Measurements from ENCODE around the gene PAIP2.
"Not testable (repeated sequence)": the region's sequence is repeated elsewhere in the genome, so short reads cannot be mapped to it uniquely, and the experiment has no call there.

The PAIP2 gene

DNA sequence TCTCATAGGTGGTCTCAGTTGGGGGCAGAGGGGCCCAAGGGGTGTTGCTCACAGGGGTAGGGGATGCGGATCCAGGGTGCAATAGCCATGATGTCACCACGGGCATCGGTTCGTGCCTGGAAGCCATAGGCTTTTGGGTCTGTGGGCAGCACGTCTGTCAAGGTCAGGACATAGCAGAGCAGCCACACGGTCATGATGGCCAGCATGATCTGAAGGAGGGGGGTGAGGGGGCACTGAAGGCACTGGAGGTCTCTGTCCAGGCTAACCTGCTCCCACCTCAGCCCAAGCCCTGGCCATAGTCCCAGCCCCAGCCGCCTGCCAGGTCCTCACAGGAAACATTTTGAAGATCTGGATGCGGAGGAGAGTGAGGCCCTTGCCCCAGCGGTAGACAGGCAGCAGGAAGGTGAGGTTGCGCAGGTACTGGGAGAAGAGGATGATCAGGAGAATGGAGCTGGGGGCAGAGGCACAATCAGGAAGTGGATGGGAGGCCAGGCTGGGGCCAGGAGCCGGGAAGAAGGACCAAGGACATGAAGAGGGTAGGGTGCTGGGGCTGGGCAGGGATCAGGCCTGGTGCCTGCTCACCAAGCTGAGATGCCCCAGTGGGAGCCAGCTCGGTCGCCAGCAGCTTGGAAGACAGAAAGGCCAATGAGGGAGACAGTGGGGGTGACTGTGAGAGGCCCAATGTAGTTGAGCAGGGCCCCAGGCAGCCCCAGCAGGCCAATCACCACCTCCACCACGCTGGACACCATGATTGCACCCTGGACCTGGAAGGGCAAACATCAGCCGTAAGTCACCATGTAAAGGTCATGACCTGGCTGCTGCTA, 38.2 kb downstream of the PAIP2 start:
- no peaks in the 10 kb centered on the region for H3K9me3 Mint-ChIP-seq
- H3K36me3 Mint-ChIP-seq (ENCODE audit: low read depth): peaks cover 7% of the 10 kb centered on the region
- H3K4me3 Mint-ChIP-seq: no peak overlapping the region
- H3K27ac Mint-ChIP-seq: peak overlapping the region; percentile 50
- peaks cover 11% of the 10 kb centered on the region for H3K4me1 Mint-ChIP-seq (ENCODE audit: low read depth)
- no peaks in the 10 kb centered on the region for H3K27me3 Mint-ChIP-seq (ENCODE audit: low read depth)

DNA sequence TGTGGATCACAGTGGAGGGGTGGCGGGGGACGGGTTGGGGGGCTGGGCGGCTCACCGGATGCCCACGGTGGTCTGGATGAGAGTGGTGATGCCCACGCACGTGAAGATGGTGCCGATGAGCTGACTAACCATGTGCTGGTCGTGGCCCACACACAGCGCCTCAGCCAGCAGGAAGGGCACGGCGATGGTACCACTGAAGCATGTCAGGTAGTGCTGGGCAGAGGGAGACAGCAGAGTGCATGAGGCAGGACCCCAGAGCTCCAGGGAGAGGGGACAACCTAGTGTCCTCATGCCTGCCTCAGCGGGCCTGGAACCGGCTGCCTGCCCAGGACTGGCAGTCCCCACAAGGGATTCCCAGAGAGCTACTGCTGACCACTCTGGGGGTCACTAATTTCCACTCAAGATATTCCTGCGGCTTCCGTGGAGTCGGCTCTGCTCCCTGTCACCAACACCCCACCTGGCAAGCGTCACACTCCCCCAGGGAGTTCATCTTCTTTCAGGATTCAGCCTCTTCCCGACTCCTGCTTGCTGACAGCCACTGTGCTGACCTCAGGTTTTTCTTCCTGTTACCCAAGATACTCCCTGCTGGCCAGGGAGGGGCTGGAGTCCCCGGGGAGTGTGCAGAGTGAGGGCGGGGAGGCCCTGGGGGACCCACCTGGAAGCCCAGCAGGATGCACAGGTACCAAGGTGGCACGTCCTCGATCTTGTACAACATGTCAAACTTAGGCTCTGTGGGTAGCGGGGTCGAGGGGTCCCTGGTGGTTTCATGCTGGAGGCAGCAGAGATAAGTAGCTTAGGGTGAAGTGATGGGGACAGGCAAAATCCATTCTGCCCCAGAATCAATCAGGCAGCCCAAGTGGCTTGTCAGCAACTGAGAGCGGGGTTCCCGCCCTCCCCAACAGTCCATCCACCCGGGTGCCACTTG, 40.4 kb downstream of the PAIP2 start:
- peaks cover 5% of the 10 kb centered on the region for H3K36me3 Mint-ChIP-seq (ENCODE audit: low read depth)
- no peak overlapping the region for H3K27ac Mint-ChIP-seq
- peaks cover 31% of the 10 kb centered on the region for H3K4me1 Mint-ChIP-seq (ENCODE audit: low read depth)
- H3K4me3 Mint-ChIP-seq: no peak overlapping the region
- H3K9me3 Mint-ChIP-seq: no peaks in the 10 kb centered on the region
- H3K27me3 Mint-ChIP-seq (ENCODE audit: low read depth): no peaks in the 10 kb centered on the region

DNA sequence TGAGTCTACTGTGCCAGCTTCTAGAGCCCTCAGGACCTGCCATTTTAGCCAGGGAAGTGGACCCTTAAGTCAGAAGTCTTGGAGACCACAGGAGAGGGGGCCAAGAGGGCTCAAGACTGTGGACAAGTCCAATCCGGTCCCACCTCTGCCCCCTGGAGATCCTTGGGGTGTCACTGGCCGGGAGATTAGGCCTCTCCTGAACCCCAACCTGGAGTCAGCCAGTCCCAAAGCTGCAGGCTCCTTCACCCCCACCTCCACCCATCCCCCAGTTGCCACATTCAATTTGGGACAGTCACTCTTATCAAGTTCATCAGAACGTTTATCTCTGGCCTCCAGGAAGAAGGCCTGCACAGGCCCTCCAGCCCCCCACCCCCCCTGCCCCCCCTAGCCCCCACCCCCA, 41.2 kb downstream of the PAIP2 start:
- Mint-ChIP-seq H3K27me3 (ENCODE audit: low read depth) (no peaks in the 10 kb centered on the region), H3K27ac (no peak overlapping the region), H3K36me3 (ENCODE audit: low read depth) (peaks cover 2% of the 10 kb centered on the region), H3K4me3 (no peak overlapping the region), H3K9me3 (no peaks in the 10 kb centered on the region), H3K4me1 (ENCODE audit: low read depth) (peaks cover 32% of the 10 kb centered on the region)

- Mint-ChIP-seq H3K9me3 (no peaks in the 10 kb centered on the region), H3K36me3 (ENCODE audit: low read depth) (peaks cover 2% of the 10 kb centered on the region), H3K4me3 (no peak within 1 kb of the TSS), H3K27me3 (ENCODE audit: low read depth) (no peaks in the 10 kb centered on the region), H3K4me1 (ENCODE audit: low read depth) (peaks cover 37% of the 10 kb centered on the region), H3K27ac (peak within 1 kb of the TSS; percentile 26)
Measured at GRCh38 chr5:139383275-139383992, 41.8 kb downstream of the PAIP2 start, which contains the start of gene SLC23A1. Gene SLC23A1, minus strand, starts transcription at chr5:139383297. Its CDS starts 44 bp downstream, at chr5:139383253.

DNA sequence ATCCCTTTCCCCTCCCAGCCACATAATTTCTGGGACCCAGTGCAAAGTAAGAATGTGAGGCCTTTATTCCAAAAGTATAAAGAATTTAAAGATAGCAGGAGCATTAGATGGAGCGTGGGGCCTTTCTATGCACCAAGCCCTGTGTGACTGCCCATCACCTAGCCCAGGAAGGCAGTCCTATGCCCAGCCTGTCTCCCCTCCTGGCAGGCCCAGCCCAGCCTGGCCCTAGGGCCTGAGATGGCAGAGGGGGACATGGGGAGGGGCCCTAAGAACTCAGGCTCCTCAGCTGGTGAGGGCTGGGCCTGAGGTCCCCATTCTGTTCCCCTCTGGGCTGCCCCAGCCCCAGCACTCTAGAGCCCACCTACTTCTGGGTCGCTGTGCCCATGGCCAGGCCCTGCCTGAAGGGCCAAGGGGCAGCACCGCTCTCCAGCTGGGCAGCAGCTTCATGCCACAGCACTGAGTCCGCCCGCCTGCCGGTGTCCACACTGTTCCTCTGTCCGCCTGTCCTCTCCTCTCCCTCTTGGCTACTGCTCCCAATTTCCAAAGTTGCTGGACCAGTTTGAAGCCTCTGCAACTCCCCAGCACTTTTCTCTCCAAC, 42.4 kb downstream of the PAIP2 start:
- peaks cover 35% of the 10 kb centered on the region for H3K4me1 Mint-ChIP-seq (ENCODE audit: low read depth)
- H3K27me3 Mint-ChIP-seq (ENCODE audit: low read depth): no peaks in the 10 kb centered on the region
- H3K4me3 Mint-ChIP-seq: peak overlapping the region; percentile 82
- H3K36me3 Mint-ChIP-seq (ENCODE audit: low read depth): peaks cover 2% of the 10 kb centered on the region
- H3K9me3 Mint-ChIP-seq: no peaks in the 10 kb centered on the region
- peak overlapping the region; percentile 98 for H3K27ac Mint-ChIP-seq

- Mint-ChIP-seq H3K4me3 (peak overlapping the region; percentile 82), H3K4me1 (ENCODE audit: low read depth) (peaks cover 38% of the 10 kb centered on the region), H3K9me3 (no peaks in the 10 kb centered on the region), H3K27me3 (ENCODE audit: low read depth) (no peaks in the 10 kb centered on the region), H3K36me3 (ENCODE audit: low read depth) (peaks cover 7% of the 10 kb centered on the region), H3K27ac (peak overlapping the region; percentile 98)
Measured at GRCh38 chr5:139384591-139385051, 43.0 kb downstream of the PAIP2 start.

DNA sequence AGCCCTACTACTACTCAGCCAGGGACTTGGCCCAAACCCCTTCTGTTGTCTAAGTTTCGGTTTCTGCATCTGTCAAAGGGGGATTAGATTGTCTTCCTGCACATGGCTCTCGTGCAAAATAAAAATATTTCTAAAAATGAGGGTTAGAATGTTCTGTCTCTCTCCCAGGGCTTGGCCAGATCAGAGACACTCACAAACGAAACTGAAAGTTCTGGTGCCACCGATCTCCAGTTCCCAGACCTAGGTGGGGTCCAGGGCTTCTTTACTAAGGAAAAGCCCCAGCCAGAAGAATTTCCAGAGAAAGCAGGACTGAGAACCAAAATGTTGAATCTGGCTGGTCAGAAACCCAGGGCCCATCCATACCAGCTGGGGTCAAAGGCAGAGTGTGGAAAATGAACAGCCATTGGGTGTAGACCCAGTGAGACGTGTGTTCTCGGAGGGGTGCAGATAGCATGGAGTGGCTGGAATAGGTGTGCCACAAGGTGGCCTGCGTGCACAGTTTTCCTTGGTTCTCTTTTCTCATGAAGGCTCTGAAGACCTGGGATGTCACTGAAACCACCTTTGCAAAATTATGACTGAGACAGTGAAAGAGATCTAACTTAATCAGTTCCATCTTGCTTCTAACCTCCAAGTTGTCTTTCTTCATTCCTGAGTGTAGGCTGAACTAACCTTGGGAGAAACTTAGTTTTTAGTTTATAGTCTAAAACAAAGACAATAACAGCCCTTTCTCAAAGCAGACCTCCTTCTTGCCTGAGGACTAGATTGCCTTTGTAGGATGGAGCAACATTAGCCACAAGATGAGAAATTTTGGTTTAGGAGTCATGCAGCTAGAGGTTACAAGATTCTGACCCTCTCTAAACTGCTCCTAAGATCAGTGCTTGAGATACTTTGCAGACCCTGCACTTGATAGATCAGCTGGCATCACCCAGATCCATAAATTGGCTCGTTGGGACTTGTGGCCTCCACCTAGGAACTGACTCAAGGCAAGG, 43.7 kb downstream of the PAIP2 start:
- Mint-ChIP-seq H3K27ac (peak overlapping the region; percentile 98), H3K27me3 (ENCODE audit: low read depth) (no peaks in the 10 kb centered on the region), H3K9me3 (no peaks in the 10 kb centered on the region), H3K4me1 (ENCODE audit: low read depth) (peaks cover 45% of the 10 kb centered on the region), H3K36me3 (ENCODE audit: low read depth) (peaks cover 8% of the 10 kb centered on the region), H3K4me3 (peak overlapping the region; percentile 82)

DNA sequence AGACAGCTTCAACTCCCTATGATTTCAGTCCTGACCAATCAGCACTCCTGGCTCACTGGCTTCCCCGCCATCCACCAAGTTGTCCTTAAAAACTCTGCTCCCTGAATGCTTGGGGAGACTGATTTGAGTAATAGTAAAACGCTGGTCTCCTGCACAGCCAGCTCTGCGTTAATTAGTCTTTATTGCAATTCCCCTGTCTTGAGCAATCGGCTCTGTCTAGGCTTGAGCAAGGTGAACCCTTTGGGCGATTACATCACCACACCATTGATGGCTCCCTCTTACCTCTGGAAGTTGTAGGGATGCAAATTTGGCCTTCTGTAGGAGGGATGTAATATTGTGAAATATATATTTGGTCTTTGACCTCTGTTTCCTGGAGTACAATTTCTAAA, 44.4 kb downstream of the PAIP2 start:
- peaks cover 11% of the 10 kb centered on the region for H3K36me3 Mint-ChIP-seq (ENCODE audit: low read depth)
- H3K27me3 Mint-ChIP-seq (ENCODE audit: low read depth): no peaks in the 10 kb centered on the region
- H3K4me1 Mint-ChIP-seq (ENCODE audit: low read depth): peaks cover 51% of the 10 kb centered on the region
- no peaks in the 10 kb centered on the region for H3K9me3 Mint-ChIP-seq
- H3K4me3 Mint-ChIP-seq: no peak overlapping the region
- H3K27ac Mint-ChIP-seq: peak overlapping the region; percentile 98

DNA sequence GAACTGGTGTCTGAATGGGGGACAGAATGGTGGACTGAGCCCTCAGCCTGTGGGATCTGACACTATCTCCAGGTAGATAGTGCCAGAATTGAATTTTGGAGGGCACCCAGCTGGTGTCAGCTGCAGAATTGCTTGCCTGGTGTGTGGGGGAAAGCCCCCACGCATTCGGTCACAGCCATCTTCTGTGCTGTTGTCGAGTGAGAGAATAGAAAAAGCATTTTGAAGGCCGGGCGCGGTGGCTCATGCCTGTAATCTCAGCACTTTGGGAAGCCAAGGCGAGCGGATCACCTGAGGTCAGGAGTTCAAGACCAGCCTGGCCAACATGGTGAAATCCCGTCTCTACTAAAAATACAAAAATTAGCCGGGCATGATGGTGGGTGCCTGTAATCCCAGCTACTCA, 45.3 kb downstream of the PAIP2 start:
- H3K36me3 Mint-ChIP-seq (ENCODE audit: low read depth): peaks cover 14% of the 10 kb centered on the region
- H3K27ac Mint-ChIP-seq: peak overlapping the region; percentile 98
- not testable (repeated sequence) for H3K27me3 Mint-ChIP-seq (ENCODE audit: low read depth); H3K9me3 Mint-ChIP-seq; H3K4me3 Mint-ChIP-seq
- peaks cover 60% of the 10 kb centered on the region for H3K4me1 Mint-ChIP-seq (ENCODE audit: low read depth)

GRCh38 chr5:139387611-139388197, 46.0 kb downstream of the PAIP2 start:
- H3K27ac Mint-ChIP-seq: peak overlapping the region; percentile 74
- no peaks in the 10 kb centered on the region for H3K9me3 Mint-ChIP-seq
- H3K4me3 Mint-ChIP-seq: peak overlapping the region; percentile 98
- H3K4me1 Mint-ChIP-seq (ENCODE audit: low read depth): peaks cover 60% of the 10 kb centered on the region
- H3K27me3 Mint-ChIP-seq (ENCODE audit: low read depth): no peaks in the 10 kb centered on the region
- H3K36me3 Mint-ChIP-seq (ENCODE audit: low read depth): peaks cover 15% of the 10 kb centered on the region

DNA sequence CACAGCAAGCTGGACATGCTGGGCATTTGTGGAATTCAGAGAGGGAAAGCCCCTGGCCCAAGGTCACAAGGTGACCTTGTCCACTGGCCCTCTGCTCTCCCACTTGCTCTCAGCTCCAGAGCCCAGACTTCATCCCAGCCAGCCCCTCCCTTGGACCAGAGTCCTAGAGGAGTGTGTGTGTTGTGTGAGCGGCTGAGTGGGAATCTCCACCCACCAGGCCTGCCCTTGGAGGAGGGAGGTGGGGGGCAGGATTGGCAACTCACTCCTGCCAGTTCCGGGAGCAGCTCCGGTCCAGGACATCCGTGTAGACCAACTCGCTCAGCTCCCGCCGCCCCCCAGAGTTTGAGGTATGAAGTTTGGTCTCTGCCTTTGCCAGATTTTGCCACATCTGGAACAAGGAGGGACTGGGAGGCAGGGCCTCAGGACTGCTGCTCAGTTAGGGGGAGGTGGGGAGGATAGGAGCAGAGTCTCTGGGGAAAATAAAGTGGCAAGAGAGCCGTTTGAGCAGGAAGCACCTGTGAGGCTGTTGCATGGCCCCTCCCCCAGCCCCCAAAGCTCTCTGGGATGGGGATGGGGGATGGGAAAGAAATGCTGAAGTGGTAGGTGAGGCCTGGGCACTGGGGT, 46.7 kb downstream of the PAIP2 start:
- H3K27me3 Mint-ChIP-seq (ENCODE audit: low read depth): no peaks in the 10 kb centered on the region
- H3K27ac Mint-ChIP-seq: peak overlapping the region; percentile 74
- H3K9me3 Mint-ChIP-seq: no peaks in the 10 kb centered on the region
- peaks cover 16% of the 10 kb centered on the region for H3K36me3 Mint-ChIP-seq (ENCODE audit: low read depth)
- H3K4me3 Mint-ChIP-seq: peak overlapping the region; percentile 98
- peaks cover 60% of the 10 kb centered on the region for H3K4me1 Mint-ChIP-seq (ENCODE audit: low read depth)

All from T-helper 1 cell treated with Interleukin-12 subunit alpha and Interleukin-12 subunit beta and Interleukin-4 antibody, amounts not matched to agents 30 μg/mL and 1 μg/mL, for 36 hours (primary cell).